ENCODE data around the gene IGFL2. TPM values are rescaled to one million over a fixed set of nuclear protein-coding genes. Genes with fewer than 3 reads are reported as not detected.
"Not testable (repeated sequence)": the region's sequence is repeated elsewhere in the genome, so short reads cannot be mapped to it uniquely, and the experiment has no call there.

IGFL2 gene
- total RNA-seq, 1 donor: not detected

DNA sequence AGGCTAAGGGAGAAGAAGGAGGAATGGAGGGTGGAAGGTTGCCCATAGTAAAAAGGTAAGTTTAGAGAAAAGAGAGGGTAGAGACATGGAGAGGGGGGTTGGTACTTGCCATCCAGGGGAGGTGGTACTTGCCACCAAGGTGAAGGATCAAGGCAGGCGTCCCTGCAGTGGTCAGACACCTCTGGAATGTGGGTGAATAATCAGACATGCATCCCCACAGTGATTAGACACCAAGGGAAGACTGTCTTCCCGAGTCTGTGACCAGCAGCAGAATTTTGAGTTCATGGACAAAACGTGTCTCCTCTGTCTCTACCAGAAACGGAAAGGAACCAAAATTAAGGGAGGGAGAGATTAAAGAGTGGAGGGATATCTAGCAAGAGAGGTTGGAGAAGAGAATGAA is 54.4 kb downstream of the IGFL2 start:
- DNase-seq (ENCODE audit: low read depth): no peak
- no peak overlapping the region for H3K4me3 ChIP-seq (ENCODE audit: low read depth, low read length)
- TF ChIP-seq, protein P1, sequence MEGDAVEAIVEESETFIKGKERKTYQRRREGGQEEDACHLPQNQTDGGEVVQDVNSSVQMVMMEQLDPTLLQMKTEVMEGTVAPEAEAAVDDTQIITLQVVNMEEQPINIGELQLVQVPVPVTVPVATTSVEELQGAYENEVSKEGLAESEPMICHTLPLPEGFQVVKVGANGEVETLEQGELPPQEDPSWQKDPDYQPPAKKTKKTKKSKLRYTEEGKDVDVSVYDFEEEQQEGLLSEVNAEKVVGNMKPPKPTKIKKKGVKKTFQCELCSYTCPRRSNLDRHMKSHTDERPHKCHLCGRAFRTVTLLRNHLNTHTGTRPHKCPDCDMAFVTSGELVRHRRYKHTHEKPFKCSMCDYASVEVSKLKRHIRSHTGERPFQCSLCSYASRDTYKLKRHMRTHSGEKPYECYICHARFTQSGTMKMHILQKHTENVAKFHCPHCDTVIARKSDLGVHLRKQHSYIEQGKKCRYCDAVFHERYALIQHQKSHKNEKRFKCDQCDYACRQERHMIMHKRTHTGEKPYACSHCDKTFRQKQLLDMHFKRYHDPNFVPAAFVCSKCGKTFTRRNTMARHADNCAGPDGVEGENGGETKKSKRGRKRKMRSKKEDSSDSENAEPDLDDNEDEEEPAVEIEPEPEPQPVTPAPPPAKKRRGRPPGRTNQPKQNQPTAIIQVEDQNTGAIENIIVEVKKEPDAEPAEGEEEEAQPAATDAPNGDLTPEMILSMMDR (IDR thresholded peaks at IDR 0.05; ENCODE audit: insufficient read depth, low read depth, low read length): no peak

DNA sequence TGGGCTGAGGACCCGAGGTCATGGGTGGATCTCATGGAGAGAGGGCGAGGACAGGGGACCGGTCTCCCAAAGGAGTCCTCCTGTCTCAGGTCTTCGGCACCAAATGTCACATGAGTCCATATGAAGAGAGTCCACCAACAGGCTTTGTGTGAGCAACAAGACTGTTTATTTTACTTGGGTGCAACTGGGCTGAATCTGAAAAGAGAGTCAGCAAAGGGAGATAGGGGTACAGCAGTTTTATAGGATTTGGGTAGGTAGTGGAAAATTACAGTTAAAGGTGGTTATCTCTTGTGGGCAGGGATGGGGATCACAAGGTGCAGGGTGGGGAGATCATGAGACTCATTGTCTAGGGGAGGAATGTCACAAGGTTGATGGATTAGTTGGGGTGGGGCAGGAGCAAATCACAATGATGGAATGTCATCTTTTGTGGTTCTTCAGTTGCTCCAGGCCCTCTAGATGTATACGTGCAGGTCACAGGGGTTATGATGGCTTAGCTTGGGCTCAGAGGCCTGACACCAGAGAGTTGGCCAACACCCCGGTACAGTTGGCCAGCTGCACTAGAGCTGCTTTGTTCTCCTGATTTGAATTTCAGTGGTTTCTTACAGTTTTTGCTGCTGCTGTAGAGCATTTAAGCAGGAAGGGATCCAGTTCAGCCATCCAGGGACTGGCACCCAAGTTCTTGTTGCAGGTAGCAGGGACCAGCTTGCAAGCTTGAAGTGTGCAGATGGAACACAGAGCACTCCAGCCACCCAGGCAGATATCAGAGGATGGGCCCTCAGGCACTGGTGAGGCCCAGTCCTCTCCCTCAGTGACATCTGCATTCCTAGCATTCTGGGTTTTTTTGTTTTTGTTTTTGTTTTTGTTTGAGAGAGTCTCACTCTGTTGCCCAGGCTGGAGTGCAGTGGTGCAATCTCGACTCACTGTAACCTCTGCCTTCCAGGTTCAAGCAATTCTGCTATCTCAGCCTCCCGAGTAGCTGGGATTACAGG is 55.1 kb downstream of the IGFL2 start:
- H3K4me3 ChIP-seq (ENCODE audit: low read depth, low read length): no peak overlapping the region
- TF ChIP-seq, protein P1 (IDR thresholded peaks at IDR 0.05; ENCODE audit: insufficient read depth, low read depth, low read length): no peak
- no peak for DNase-seq (ENCODE audit: low read depth)

DNA sequence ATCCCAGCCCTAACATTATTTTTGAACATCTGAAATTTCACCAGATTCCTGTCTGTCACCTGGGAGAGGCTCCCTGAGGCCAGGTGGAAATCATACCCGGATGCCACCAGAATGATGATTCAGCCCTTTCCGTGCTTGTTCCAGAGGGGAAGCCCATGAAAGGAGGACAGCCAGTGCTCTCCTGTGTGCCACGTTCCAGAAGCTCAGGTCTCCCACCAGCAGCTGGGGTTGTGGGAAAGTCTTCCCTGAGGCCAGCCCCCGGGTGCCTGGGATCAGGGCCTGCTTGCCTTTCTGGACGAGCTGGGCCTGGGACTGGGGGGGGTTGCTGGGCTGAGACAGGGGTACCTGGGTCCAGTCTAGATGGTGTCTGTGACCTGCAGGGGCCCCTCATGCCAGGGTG is 56.0 kb downstream of the IGFL2 start:
- H3K4me3 ChIP-seq (ENCODE audit: low read depth, low read length): no peak overlapping the region
- no peak for DNase-seq (ENCODE audit: low read depth)
- TF ChIP-seq, protein P1 (IDR thresholded peaks at IDR 0.05; ENCODE audit: insufficient read depth, low read depth, low read length): no peak

DNA sequence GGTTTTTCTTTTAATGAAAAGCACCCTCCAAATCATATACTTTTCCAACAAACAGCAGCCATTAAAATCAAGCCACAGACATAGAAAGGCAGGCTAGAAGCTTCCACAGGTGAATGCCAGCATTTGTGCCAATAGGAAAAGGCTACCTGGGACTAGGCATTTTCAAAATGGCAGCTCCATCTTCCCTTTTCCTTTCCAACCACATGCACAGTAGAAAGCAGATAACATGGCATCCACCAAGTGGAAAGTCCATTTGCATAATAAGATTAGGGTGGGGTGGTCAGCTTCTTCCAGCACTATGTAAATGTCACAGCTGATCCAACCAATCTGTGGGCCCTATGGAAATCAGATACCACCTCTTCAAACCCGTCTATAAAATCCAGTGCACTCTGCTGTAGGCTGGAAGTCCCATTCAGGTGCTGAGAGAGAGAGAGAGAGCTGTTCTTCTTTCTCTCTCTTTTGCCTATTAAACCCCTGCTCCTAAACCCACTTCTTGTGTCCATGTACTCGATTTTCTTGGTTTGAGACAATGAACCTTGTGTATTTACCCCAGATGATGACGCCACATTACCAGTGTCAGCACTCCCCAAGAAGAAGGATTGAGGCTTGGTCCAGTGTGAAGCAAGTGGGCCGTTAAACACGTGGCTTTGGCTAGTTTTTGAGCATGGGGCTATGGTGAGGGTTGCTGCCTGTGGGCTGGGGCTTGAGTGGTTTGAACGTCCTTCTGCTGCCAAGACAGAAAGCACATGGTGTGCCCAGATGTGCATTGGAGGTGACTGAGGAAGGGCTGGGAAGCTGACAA is 57.3 kb downstream of the IGFL2 start:
- no peak for DNase-seq (ENCODE audit: low read depth)
- H3K4me3 ChIP-seq (ENCODE audit: low read depth, low read length): no peak overlapping the region
- TF ChIP-seq, protein P1 (IDR thresholded peaks at IDR 0.05; ENCODE audit: insufficient read depth, low read depth, low read length): no peak

DNA sequence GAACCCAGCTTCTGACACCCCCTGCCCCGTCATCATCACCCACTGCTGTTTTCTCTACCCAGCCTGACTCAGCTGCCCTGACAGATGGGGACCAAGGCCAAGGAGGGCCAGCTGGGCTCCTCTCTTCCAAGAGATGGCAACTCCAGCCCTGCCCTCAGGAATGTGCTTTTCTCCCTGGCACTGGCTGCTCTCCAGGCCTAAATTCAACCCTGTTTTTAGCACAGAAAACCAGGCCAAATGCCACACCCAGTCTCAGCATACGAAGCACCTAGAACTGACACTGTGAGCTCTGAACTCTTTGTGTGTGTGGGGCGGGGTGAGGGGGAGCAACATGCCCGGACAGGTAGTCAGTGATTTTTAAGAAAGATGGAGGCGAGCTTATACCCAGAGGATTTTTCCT is 58.1 kb downstream of the IGFL2 start:
- H3K4me3 ChIP-seq (ENCODE audit: low read depth, low read length): no peak overlapping the region
- no peak for DNase-seq (ENCODE audit: low read depth)
- TF ChIP-seq, protein P1 (IDR thresholded peaks at IDR 0.05; ENCODE audit: insufficient read depth, low read depth, low read length): no peak

DNA sequence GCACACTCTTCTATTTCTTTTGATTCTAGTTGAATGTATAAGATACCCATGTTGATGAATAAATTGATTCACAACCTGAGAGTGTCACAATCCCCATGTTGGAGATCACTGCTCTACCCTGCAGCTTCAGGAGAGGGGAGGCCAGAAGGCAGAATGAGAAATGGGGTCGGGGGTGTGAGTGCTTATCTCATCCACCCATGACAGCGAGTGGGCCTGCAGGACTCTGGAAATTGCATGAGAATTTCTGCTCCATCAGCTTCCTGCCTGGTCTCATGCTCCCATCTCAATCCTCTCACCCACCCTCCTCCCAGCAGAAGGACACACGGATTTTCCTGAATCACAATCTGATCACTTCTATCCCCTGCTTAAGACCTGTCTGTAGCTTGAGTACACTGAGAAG is 58.6 kb downstream of the IGFL2 start:
- H3K4me3 ChIP-seq (ENCODE audit: low read depth, low read length): no peak overlapping the region
- DNase-seq (ENCODE audit: low read depth): no peak
- TF ChIP-seq, protein P1 (IDR thresholded peaks at IDR 0.05; ENCODE audit: insufficient read depth, low read depth, low read length): no peak

DNA sequence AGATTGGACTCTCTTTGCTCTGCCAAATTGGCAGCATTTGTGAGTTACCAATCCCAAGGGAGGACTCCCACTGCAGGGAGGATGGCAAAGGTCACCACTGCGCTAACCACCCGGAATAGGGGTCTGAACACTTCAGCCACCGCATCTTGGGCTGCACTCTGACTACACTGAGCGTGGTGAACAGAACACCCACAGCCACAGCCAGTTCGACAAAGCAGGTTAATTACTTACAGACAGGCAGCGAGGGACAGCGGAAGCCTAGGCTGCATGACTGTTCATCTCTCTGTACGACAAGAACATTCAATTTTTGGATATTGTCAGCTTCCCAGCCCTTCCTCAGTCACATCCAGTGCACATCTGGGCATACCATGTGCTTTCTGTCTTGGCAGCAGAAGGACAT is 59.8 kb downstream of the IGFL2 start:
- DNase-seq (ENCODE audit: low read depth); H3K4me3 ChIP-seq (ENCODE audit: low read depth, low read length): not testable (repeated sequence)

Data from fibroblast of villous mesenchyme (primary cell).